HepG2 (cell line): Measurements from ENCODE around the gene NPAS2.

ENCODE experiments used
- CEBPB ChIP-seq: IDR thresholded peaks from 2 replicates; pipeline ENCODE4 v1.6.1; 2011; ENCODE audit warnings: low read depth, low read length, improper control_type of control experiment, borderline replicate concordance
- ESRRA ChIP-seq: sonication (generic); formaldehyde crosslinking; IDR thresholded peaks from 2 replicates; pipeline ENCODE4 v1.5.1; 2020; ENCODE audit warnings: mild to moderate bottlenecking, low read depth, missing genetic modification reagents
- FOSL1 ChIP-seq: sonication (generic); formaldehyde crosslinking; IDR thresholded peaks from 2 replicates; pipeline ENCODE4 v1.9.0; 2021; ENCODE audit warnings: missing genetic modification reagents, borderline replicate concordance
- MED1 ChIP-seq: sonication (generic); formaldehyde crosslinking; IDR thresholded peaks from 2 replicates; pipeline ENCODE4 v1.4.0; 2020; ENCODE audit warnings: missing genetic modification reagents
- SP2 ChIP-seq: sonication (generic); formaldehyde crosslinking; IDR thresholded peaks from 2 replicates; pipeline ENCODE4 v1.5.1; 2020; ENCODE audit warnings: mild to moderate bottlenecking, missing genetic modification reagents
- TCF7 ChIP-seq: sonication (generic); IDR thresholded peaks from 2 replicates; pipeline ENCODE4 v1.6.1; 2016; ENCODE audit warnings: antibody characterized with exemption, low read depth
- ZFX ChIP-seq: sonication (generic); formaldehyde crosslinking; IDR thresholded peaks from 2 replicates; pipeline ENCODE4 v1.4.0; 2020; ENCODE audit warnings: mild to moderate bottlenecking, low read depth, missing genetic modification reagents, moderate library complexity
- ZNF781 ChIP-seq: sonication (generic); formaldehyde crosslinking; IDR thresholded peaks from 2 replicates; pipeline ENCODE4 v1.5.1; 2020; ENCODE audit warnings: borderline replicate concordance, mild to moderate bottlenecking, missing genetic modification reagents; ENCODE audit errors: not compliant biosample characterization
- TF ChIP-seq, protein P1 (sequence below): sonication (generic); formaldehyde crosslinking; IDR thresholded peaks from 2 replicates; pipeline ENCODE4 v1.5.1; 2020; ENCODE audit warnings: missing genetic modification reagents, mild to moderate bottlenecking, borderline replicate concordance
- TF ChIP-seq, protein P2 (sequence below): sonication (generic); formaldehyde crosslinking; IDR thresholded peaks from 2 replicates; pipeline ENCODE4 v1.5.0; 2020; ENCODE audit warnings: mild to moderate bottlenecking, missing genetic modification reagents, moderate library complexity
- TF ChIP-seq, protein P3 (sequence below): sonication (generic); formaldehyde crosslinking; IDR thresholded peaks from 2 replicates; pipeline ENCODE4 v1.8.0; 2022; ENCODE audit warnings: mild to moderate bottlenecking, missing genetic modification reagents; ENCODE audit not compliant: insufficient replicate concordance
- TF ChIP-seq, protein P4 (sequence below): sonication (generic); formaldehyde crosslinking; IDR thresholded peaks from 2 replicates; pipeline ENCODE4 v1.9.0; 2022; ENCODE audit warnings: low read depth, missing genetic modification reagents
- TF ChIP-seq, protein P5 (sequence below), 2 experiments: IDR thresholded peaks; 2 replicates each; pipeline ENCODE4 v1.6.1; 2011 to 2012; ENCODE audit warnings: low read length in 2 of 2, borderline replicate concordance in 1 of 2, low read depth in 1 of 2, mild to moderate bottlenecking in 1 of 2, moderate library complexity in 1 of 2

DNA sequence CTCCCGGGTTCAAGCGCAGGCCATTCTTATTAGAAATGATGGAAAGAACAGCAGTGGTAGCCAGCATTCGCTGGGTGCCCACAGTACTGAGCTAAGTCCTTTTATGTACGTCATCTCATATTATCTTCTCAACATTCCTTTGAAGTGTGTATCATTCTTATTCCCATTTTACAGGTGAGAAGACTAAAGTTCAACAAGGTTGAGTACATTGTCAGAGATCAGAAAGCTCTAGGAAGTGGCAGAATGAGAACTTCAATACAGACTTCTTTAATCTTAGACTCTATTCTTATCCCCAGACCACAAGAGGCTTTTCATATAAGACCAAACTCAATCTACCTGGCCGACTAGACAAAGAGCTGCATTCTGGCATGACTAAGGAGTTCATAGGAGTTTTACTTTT, 86.7 kb downstream of the NPAS2 start:
- TF ChIP-seq ESRRA (CRISPR knock-in tag), result no peak
- TF ChIP-seq, protein P1, sequence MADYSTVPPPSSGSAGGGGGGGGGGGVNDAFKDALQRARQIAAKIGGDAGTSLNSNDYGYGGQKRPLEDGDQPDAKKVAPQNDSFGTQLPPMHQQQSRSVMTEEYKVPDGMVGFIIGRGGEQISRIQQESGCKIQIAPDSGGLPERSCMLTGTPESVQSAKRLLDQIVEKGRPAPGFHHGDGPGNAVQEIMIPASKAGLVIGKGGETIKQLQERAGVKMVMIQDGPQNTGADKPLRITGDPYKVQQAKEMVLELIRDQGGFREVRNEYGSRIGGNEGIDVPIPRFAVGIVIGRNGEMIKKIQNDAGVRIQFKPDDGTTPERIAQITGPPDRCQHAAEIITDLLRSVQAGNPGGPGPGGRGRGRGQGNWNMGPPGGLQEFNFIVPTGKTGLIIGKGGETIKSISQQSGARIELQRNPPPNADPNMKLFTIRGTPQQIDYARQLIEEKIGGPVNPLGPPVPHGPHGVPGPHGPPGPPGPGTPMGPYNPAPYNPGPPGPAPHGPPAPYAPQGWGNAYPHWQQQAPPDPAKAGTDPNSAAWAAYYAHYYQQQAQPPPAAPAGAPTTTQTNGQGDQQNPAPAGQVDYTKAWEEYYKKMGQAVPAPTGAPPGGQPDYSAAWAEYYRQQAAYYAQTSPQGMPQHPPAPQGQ (CRISPR knock-in tag), result no peak
- TF ChIP-seq, protein P2, sequence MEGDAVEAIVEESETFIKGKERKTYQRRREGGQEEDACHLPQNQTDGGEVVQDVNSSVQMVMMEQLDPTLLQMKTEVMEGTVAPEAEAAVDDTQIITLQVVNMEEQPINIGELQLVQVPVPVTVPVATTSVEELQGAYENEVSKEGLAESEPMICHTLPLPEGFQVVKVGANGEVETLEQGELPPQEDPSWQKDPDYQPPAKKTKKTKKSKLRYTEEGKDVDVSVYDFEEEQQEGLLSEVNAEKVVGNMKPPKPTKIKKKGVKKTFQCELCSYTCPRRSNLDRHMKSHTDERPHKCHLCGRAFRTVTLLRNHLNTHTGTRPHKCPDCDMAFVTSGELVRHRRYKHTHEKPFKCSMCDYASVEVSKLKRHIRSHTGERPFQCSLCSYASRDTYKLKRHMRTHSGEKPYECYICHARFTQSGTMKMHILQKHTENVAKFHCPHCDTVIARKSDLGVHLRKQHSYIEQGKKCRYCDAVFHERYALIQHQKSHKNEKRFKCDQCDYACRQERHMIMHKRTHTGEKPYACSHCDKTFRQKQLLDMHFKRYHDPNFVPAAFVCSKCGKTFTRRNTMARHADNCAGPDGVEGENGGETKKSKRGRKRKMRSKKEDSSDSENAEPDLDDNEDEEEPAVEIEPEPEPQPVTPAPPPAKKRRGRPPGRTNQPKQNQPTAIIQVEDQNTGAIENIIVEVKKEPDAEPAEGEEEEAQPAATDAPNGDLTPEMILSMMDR (CRISPR knock-in tag), result no peak
- TF ChIP-seq SP2 (CRISPR knock-in tag), result no peak
- no peak for TF ChIP-seq FOSL1 (CRISPR knock-in tag)
- TF ChIP-seq ZNF781 (CRISPR knock-in tag), result no peak
- no peak for TF ChIP-seq TCF7
- TF ChIP-seq, protein P3, sequence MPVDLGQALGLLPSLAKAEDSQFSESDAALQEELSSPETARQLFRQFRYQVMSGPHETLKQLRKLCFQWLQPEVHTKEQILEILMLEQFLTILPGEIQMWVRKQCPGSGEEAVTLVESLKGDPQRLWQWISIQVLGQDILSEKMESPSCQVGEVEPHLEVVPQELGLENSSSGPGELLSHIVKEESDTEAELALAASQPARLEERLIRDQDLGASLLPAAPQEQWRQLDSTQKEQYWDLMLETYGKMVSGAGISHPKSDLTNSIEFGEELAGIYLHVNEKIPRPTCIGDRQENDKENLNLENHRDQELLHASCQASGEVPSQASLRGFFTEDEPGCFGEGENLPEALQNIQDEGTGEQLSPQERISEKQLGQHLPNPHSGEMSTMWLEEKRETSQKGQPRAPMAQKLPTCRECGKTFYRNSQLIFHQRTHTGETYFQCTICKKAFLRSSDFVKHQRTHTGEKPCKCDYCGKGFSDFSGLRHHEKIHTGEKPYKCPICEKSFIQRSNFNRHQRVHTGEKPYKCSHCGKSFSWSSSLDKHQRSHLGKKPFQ, result no peak
- TF ChIP-seq, protein P4, sequence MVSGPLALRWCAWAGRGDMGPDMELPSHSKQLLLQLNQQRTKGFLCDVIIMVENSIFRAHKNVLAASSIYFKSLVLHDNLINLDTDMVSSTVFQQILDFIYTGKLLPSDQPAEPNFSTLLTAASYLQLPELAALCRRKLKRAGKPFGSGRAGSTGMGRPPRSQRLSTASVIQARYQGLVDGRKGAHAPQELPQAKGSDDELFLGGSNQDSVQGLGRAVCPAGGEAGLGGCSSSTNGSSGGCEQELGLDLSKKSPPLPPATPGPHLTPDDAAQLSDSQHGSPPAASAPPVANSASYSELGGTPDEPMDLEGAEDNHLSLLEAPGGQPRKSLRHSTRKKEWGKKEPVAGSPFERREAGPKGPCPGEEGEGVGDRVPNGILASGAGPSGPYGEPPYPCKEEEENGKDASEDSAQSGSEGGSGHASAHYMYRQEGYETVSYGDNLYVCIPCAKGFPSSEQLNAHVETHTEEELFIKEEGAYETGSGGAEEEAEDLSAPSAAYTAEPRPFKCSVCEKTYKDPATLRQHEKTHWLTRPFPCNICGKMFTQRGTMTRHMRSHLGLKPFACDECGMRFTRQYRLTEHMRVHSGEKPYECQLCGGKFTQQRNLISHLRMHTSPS (CRISPR knock-in tag), result no peak
- no peak for TF ChIP-seq CEBPB
- TF ChIP-seq, protein P5, sequence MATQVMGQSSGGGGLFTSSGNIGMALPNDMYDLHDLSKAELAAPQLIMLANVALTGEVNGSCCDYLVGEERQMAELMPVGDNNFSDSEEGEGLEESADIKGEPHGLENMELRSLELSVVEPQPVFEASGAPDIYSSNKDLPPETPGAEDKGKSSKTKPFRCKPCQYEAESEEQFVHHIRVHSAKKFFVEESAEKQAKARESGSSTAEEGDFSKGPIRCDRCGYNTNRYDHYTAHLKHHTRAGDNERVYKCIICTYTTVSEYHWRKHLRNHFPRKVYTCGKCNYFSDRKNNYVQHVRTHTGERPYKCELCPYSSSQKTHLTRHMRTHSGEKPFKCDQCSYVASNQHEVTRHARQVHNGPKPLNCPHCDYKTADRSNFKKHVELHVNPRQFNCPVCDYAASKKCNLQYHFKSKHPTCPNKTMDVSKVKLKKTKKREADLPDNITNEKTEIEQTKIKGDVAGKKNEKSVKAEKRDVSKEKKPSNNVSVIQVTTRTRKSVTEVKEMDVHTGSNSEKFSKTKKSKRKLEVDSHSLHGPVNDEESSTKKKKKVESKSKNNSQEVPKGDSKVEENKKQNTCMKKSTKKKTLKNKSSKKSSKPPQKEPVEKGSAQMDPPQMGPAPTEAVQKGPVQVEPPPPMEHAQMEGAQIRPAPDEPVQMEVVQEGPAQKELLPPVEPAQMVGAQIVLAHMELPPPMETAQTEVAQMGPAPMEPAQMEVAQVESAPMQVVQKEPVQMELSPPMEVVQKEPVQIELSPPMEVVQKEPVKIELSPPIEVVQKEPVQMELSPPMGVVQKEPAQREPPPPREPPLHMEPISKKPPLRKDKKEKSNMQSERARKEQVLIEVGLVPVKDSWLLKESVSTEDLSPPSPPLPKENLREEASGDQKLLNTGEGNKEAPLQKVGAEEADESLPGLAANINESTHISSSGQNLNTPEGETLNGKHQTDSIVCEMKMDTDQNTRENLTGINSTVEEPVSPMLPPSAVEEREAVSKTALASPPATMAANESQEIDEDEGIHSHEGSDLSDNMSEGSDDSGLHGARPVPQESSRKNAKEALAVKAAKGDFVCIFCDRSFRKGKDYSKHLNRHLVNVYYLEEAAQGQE (IDR thresholded peaks at IDR 0.05; ENCODE audit: borderline replicate concordance in 1 of 2, low read depth in 1 of 2, low read length in 2 of 2), result no peak
- no peak for TF ChIP-seq MED1 (CRISPR knock-in tag)
- no peak for TF ChIP-seq ZFX (CRISPR knock-in tag)
